Dedifferentiated amniotic fluid mesenchymal stem cell (primary cell): ENCODE measurements around the gene MLLT3.
"Not testable (repeated sequence)": the region's sequence is repeated elsewhere in the genome, so short reads cannot be mapped to it uniquely, and the experiment has no call there.

Experiments
- DNase-seq: peaks from one replicate; pipeline ENCODE4 v3.0.0-alpha.2; 2016; ENCODE audit errors: extremely low spot score

The MLLT3 gene

GRCh38 chr9:20622330-20623020 is at the start of gene MLLT3:
MLLT3 (minus strand) TSS chr9:20622499.
- peak; percentile 94 for DNase-seq

GRCh38 chr9:20671635-20672034 is 49.3 kb upstream of the MLLT3 start:
- no peak for DNase-seq

DNA sequence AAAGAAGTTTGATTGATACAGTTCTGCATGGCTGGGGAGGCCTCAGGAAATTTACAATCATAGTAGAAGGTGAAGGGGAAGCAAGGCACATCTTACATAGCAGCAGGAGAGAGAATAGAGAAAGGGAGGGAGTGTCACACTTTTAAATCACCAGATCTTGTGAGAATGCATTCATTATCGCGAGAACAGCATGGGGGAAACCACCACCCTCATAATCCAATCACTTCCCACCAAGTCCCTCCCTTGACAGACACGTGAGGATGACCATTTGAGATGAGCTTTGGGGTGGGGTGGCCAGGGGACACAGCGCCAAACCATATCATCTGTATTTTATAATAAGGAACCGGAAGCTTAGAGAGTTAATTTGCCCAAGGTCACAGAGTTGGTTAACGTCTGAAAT is 48.1 kb upstream of the MLLT3 start:
- DNase-seq, result no peak

- DNase-seq, result no peak
Measured at GRCh38 chr9:20664501-20664900, 42.2 kb upstream of the MLLT3 start.

- DNase-seq, result no peak
Measured at GRCh38 chr9:20663133-20663532, 40.8 kb upstream of the MLLT3 start.

DNA sequence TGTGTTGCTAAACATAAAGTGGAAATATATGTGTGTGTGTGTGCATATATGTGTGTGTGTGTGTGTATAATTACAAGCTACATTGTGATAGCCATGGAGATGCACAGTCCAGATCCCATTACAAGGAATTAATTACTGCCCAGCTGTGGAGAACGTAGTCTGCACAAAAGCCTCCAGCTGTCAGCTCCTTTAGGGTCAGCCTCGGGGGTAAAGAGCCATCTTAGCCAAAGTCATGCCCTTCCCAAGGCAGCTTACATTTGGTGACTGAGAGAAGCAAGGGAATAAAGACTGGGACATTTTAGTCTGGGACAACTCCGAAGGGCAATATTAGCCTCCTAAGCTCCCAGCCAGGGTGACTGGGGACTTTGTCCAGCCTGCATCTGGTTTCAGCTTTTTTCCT is 39.9 kb upstream of the MLLT3 start:
- DNase-seq, result no peak

DNA sequence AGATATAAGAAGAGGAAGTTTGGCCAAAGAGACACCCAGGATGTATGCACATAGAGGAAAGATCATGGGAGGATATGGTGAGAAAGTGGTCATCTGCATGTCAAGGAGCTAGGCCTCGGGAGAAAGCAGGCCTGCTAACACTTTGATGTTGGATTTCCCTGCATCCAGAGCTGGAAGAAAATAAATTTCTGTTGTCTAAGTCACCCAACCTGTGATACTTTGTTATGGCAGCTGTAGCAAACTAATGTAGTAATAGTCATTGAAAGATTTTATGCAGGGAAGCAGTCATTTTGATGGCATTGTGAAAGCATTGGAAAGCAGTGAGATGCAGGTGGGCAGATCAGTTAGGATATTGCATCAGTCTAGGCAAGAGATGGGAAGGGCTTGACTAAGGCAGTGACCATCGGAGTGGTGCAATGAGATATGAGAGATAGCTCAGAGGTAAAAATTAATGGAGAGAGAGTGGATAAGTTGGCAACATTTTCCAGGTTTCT is 37.2 kb upstream of the MLLT3 start:
- DNase-seq, result no peak

GRCh38 chr9:20658677-20659473 is 36.6 kb upstream of the MLLT3 start:
- DNase-seq, result no peak

DNA sequence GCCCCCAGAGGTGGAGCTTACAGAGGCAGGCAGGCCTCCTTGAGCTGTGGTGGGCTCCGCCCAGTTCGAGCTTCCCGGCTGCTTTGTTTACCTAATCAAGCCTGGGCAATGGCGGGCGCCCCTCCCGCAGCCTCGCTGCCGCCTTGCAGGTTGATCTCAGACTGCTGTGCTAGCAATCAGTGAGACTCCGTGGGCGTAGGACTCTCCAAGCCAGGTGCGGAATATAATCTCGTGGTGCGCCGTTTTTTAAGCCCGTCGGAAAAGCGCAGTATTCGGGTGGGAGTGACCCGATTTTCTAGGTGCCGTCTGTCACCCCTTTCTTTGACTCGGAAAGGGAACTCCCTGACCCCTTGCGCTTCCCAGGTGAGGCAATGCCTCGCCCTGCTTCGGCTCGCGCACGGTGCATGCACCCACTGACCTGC is 36.0 kb upstream of the MLLT3 start:
- not testable (repeated sequence) for DNase-seq

- no peak for DNase-seq
Measured at GRCh38 chr9:20651939-20652338, 29.6 kb upstream of the MLLT3 start.

DNA sequence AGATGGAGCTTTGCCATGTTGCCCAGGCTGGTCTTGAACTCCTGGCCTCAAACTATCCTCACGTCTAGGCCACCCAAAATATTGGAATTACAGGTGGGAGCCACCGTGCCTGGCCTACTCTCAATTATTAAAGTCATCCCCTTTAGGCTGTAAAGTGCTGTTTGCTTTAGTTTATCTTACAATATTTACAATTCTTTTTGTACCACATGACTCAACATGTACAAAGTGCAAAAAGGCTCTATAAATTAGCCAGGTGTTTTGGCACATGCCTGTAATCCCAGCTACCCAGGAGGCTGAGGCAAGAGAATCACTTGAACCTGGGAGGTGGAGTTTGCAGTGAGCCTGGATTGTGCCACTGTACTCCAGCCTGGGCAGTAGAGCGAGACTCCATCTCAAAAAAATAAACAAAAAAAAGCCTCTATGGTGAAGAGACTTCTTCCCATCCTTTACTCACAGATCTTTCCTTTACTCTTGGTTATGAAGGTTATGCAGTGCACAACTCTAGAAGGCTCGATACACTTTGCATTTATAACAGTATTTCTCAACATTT is 28.5 kb upstream of the MLLT3 start:
- DNase-seq, result no peak

GRCh38 chr9:20650313-20650712 is 28.0 kb upstream of the MLLT3 start:
- DNase-seq, result no peak

DNA sequence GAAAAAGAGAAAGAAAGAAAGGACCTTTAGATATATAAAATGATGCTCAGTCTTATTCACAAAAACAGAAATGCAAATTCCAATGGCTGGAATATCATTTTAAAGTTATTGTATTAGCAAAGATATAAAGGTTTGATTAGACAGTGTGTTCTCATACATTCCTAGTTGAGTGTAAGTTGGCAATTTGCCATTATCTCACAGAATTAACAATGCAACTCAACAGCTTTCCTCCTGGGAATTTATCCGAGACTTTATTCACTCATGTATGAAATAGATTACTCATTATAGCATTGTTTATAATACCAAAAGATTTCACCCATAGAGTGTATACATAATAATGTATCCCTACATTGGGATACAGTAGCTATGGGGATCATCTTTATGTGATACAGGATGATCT is 27.1 kb upstream of the MLLT3 start:
- no peak for DNase-seq

DNA sequence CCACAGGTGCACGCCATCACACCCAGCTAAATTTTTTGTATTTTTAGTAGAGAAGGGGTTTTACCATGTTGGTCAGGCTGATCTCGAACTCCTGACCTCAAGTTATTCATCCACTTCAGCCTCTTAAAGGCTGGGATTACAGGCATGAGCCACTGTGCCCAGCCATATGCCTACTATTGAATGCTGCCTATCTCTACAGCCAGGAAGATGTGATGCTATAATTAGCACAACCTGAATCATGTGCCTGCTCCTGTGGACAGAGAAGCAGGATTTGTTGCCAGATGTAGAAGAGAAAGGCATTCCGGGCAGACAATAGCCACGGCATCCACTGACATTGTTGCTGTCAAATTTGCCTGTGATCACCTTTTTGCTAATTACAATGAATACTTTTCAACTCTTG is 24.4 kb upstream of the MLLT3 start:
- DNase-seq, result no peak

DNA sequence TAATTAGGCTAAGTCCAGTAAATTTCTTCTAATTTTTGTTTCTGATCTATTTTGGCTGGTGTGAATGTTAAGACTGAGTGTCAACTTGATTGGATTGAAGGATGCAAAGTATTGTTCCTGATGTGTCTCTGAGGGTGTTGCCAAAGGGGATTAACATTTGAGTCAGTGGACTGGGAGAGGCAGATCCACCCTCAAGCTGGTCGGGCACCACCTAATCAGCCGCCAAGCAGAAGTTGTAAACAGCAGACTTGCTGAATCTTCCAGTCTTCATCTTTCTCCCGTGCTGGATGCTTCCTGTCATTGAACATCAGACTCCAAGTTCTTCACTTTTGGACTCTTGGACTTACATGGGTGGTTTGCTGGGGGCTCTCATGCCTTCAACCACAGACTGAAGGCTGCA is 21.4 kb upstream of the MLLT3 start:
- no peak for DNase-seq

- DNase-seq, result no peak
Measured at GRCh38 chr9:20642045-20642444, 19.7 kb upstream of the MLLT3 start.

DNA sequence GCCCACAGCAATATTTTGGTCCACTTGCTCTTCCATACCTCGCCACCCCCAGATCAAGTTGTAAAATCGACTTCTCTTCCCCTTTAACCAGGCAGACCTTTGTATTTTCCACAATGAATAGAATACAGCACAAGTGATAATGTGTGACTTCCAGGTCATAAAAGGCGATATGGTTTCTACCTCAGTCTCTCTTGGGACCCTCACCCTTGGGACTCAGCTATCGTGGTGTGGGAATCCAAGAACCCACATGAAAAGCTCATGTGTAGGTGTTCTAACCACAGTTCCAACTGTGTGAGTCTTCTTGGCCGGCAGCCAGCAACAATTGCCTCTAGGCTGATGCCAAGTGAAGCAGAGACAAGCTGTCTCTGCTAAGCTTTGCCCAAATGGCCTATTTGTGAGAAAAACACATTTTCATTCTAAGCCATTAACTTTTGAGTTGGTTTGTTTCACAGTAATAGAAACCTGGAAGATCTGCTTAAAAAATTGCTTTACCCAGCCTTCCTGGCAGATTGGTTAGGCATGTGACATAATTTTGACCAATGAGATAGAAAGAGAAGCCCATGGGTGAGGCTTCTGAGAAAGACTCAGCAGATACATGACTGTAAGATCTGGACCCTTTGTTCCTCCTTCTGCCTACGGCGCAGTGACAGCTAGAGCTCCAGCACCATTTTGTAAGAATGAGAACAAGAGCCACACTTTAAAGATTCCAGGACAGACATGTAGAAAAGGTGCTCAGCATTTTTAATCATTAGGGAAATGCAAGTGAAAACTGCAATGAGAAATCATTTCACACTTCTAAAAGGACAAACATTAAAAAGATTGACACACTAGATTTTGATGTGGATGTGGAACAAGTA is 18.3 kb upstream of the MLLT3 start:
- DNase-seq, result no peak

- no peak for DNase-seq
Measured at GRCh38 chr9:20636888-20637440, 14.7 kb upstream of the MLLT3 start.

GRCh38 chr9:20634895-20635294 is 12.6 kb upstream of the MLLT3 start:
- no peak for DNase-seq

DNA sequence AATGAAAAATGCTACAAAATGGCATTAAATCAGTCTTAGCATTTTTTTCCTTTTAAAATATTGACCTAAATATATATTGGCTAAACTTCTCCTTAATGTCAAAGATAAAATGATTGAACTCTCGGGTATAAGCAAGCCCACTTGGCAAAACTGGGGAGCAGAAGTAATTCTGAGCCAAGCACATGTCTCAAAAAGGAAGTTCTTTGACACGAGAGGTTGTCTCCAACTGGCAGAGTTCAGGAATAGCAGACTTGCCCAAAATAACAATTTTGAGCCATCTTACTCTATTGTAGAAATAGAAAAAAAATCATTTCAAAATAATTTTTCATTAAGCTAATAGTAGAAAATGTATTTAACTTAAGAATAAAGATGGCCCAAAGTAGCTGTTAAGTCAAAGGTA is 10.4 kb upstream of the MLLT3 start:
- no peak for DNase-seq

- no peak for DNase-seq
Measured at GRCh38 chr9:20630241-20630943, 8.1 kb upstream of the MLLT3 start.
